IMR-90 (cell line): ENCODE data around the gene RAB8A. TPM values are rescaled to one million over a fixed set of nuclear protein-coding genes. Genes with fewer than 3 reads are reported as not detected.

ENCODE experiments used
- ATAC-seq: fragments of 200-7000 bp; cut with Tn5 transposase; 2 replicates; pipeline ENCODE4 v1.9.1; 2020; ENCODE audit warnings: low read depth, mild to moderate bottlenecking, moderate library complexity
- BruUV-seq: library from RNA; stranded (reverse); fragments of 400-500 nt; replicated peaks from 2 replicates; lab custom pipeline; 2021; lab: Mats Ljungman, UMichigan
- CTCF ChIA-PET: fragments of 300-600 bp; formaldehyde crosslinking; extraction: SDS; loops from one replicate; lab custom pipeline; 2021; ENCODE audit warnings: antibody characterized with exemption; lab: Yijun Ruan, JAX
- POLR2A ChIA-PET: fragments of 300-600 bp; sonication (Branson Sonifier 250); formaldehyde crosslinking; loops from one replicate; lab custom pipeline; 2022; ENCODE audit warnings: antibody characterized with exemption; ENCODE audit not compliant: unreplicated experiment; lab: Charles Lee
- DNase-seq: peaks from one replicate; pipeline ENCODE4 v3.0.0; 2013
- H2AFZ ChIP-seq: replicated peaks from 2 replicates; pipeline ENCODE3; 2013; ENCODE audit warnings: low read length, mild to moderate bottlenecking; ENCODE audit not compliant: poor library complexity
- H2AK5ac ChIP-seq: 2 replicates; pipeline ENCODE4 v1.6.1; 2013; ENCODE audit warnings: low read depth, low read length, inconsistent platforms
- H2AK9ac ChIP-seq: replicated peaks from 2 replicates; pipeline ENCODE3; 2013; ENCODE audit warnings: mild to moderate bottlenecking, low read depth, low read length, moderate library complexity; ENCODE audit not compliant: poor library complexity
- H2BK120ac ChIP-seq: 2 replicates; pipeline ENCODE4 v1.6.1; 2013; ENCODE audit warnings: low read depth, low read length, inconsistent platforms
- H2BK15ac ChIP-seq: 3 replicates; pipeline ENCODE4 v1.6.1; 2013; ENCODE audit warnings: low read depth, low read length, inconsistent platforms
- H2BK20ac ChIP-seq: 2 replicates; pipeline ENCODE4 v1.6.1; 2013; ENCODE audit warnings: low read depth, mild to moderate bottlenecking, inconsistent platforms, low read length, moderate library complexity
- H2BK5ac ChIP-seq: 2 replicates; pipeline ENCODE4 v1.6.1; 2013; ENCODE audit warnings: mild to moderate bottlenecking, low read depth, low read length, inconsistent platforms; ENCODE audit not compliant: poor library complexity, severe bottlenecking
- H3K14ac ChIP-seq: replicated peaks from 2 replicates; pipeline ENCODE4 v1.6.1; 2013; ENCODE audit warnings: low read depth, low read length, inconsistent platforms
- H3K18ac ChIP-seq: 2 replicates; pipeline ENCODE4 v1.6.1; 2013; ENCODE audit warnings: low read depth, low read length, control low read depth
- H3K23ac ChIP-seq: 2 replicates; pipeline ENCODE4 v1.6.1; 2013; ENCODE audit warnings: low read depth, low read length, inconsistent platforms
- H3K27ac ChIP-seq: 2 replicates; pipeline ENCODE4 v1.5.1; 2013; ENCODE audit warnings: mild to moderate bottlenecking, control low read depth, low read length; ENCODE audit not compliant: insufficient read depth
- H3K27me3 ChIP-seq: 2 replicates; pipeline ENCODE4 v1.6.1; 2013; ENCODE audit warnings: low read length; ENCODE audit not compliant: control insufficient read depth, insufficient read depth
- H3K36me3 ChIP-seq: 2 replicates; pipeline ENCODE4 v1.6.1; 2013; ENCODE audit warnings: low read length, mixed read lengths; ENCODE audit not compliant: control insufficient read depth, insufficient read depth
- H3K4ac ChIP-seq: 2 replicates; pipeline ENCODE4 v1.6.1; 2013; ENCODE audit warnings: low read depth, low read length, inconsistent platforms
- H3K4me1 ChIP-seq: 2 replicates; pipeline ENCODE4 v1.6.1; 2013; ENCODE audit warnings: low read length, mixed read lengths; ENCODE audit not compliant: control insufficient read depth, insufficient read depth
- H3K4me2 ChIP-seq: 2 replicates; pipeline ENCODE4 v1.6.1; 2013; ENCODE audit warnings: low read depth, mild to moderate bottlenecking, control low read depth, low read length, moderate library complexity
- H3K4me3 ChIP-seq: 2 replicates; pipeline ENCODE4 v1.5.1; 2013; ENCODE audit warnings: low read depth, mild to moderate bottlenecking, control low read depth, low read length, moderate library complexity; ENCODE audit not compliant: insufficient read depth
- H3K56ac ChIP-seq: 2 replicates; pipeline ENCODE4 v1.6.1; 2013; ENCODE audit warnings: low read length, inconsistent platforms; ENCODE audit not compliant: insufficient read depth; ENCODE audit errors: extremely low read depth
- H3K79me1 ChIP-seq, 2 experiments: 2 replicates each; pipeline ENCODE4 v1.6.1; 2013; ENCODE audit warnings: low read length in 2 of 2, inconsistent platforms in 1 of 2, low read depth in 1 of 2
- H3K9ac ChIP-seq: 2 replicates; pipeline ENCODE4 v1.6.1; 2013; ENCODE audit warnings: low read depth, low read length, control low read depth
- H3K9me1 ChIP-seq: 2 replicates; pipeline ENCODE4 v1.6.1; 2013; ENCODE audit warnings: low read length, inconsistent platforms; ENCODE audit not compliant: insufficient read depth
- H3K9me3 ChIP-seq: 2 replicates; pipeline ENCODE4 v1.6.1; 2013; ENCODE audit warnings: low read length; ENCODE audit not compliant: control insufficient read depth, insufficient read depth
- H4K20me1 ChIP-seq: 2 replicates; pipeline ENCODE4 v1.6.1; 2013; ENCODE audit warnings: low read length, inconsistent platforms; ENCODE audit not compliant: insufficient read depth
- H4K5ac ChIP-seq: 2 replicates; pipeline ENCODE4 v1.6.1; 2013; ENCODE audit warnings: mild to moderate bottlenecking, low read depth, low read length, control low read depth
- H4K8ac ChIP-seq, 2 experiments: 2 replicates each; pipeline ENCODE4 v1.6.1; 2013; ENCODE audit warnings: low read depth in 2 of 2, low read length in 2 of 2, control low read depth in 1 of 2, inconsistent platforms in 1 of 2
- H4K91ac ChIP-seq: 2 replicates; pipeline ENCODE4 v1.6.1; 2013; ENCODE audit warnings: low read depth, low read length, inconsistent platforms; ENCODE audit not compliant: insufficient read depth
- BHLHE40 ChIP-seq: fragments of 150-350 bp; IDR thresholded peaks from 2 replicates; pipeline ENCODE4 v1.6.1; 2016; ENCODE audit warnings: mild to moderate bottlenecking, low read depth, low read length
- CEBPB ChIP-seq: IDR thresholded peaks from 2 replicates; pipeline ENCODE4 v1.6.1; 2012; ENCODE audit warnings: low read depth, low read length, improper control_type of control experiment
- CHD1 ChIP-seq: IDR thresholded peaks from 2 replicates; pipeline ENCODE4 v1.6.1; 2012; ENCODE audit warnings: low read depth, low read length, improper control_type of control experiment
- FOS ChIP-seq: fragments of 150-350 bp; IDR thresholded peaks from 2 replicates; pipeline ENCODE4 v1.6.1; 2016; ENCODE audit warnings: low read depth, low read length
- MAFK ChIP-seq: IDR thresholded peaks from 2 replicates; pipeline ENCODE4 v1.6.1; 2012; ENCODE audit warnings: low read depth, low read length, improper control_type of control experiment
- MAZ ChIP-seq: IDR thresholded peaks from 2 replicates; pipeline ENCODE4 v1.6.1; 2012; ENCODE audit warnings: low read depth, mild to moderate bottlenecking, low read length, improper control_type of control experiment, moderate library complexity, borderline replicate concordance
- MXI1 ChIP-seq: IDR thresholded peaks from 2 replicates; pipeline ENCODE4 v1.6.1; 2012; ENCODE audit warnings: low read depth, mild to moderate bottlenecking, low read length, moderate library complexity, borderline replicate concordance
- NFE2L2 ChIP-seq: fragments of 150-350 bp; IDR thresholded peaks from 2 replicates; pipeline ENCODE4 v1.6.1; 2016; ENCODE audit warnings: low read depth, mild to moderate bottlenecking, low read length
- POLR2A ChIP-seq: IDR thresholded peaks from 2 replicates; pipeline ENCODE4 v1.6.1; 2012; ENCODE audit warnings: mild to moderate bottlenecking, low read depth, low read length
- RAD21 ChIP-seq: IDR thresholded peaks from 2 replicates; pipeline ENCODE4 v1.6.1; 2012; ENCODE audit warnings: low read length, improper control_type of control experiment
- RCOR1 ChIP-seq: IDR thresholded peaks from 2 replicates; pipeline ENCODE4 v1.6.1; 2012; ENCODE audit warnings: mild to moderate bottlenecking, low read length, improper control_type of control experiment; ENCODE audit not compliant: insufficient replicate concordance
- RFX5 ChIP-seq: IDR thresholded peaks from 2 replicates; pipeline ENCODE4 v1.8.0; 2012; ENCODE audit warnings: low read depth, mild to moderate bottlenecking, low read length, moderate library complexity
- SMC3 ChIP-seq: fragments of 150-350 bp; IDR thresholded peaks from 2 replicates; pipeline ENCODE4 v1.6.1; 2016; ENCODE audit warnings: low read depth, mild to moderate bottlenecking, antibody characterized with exemption, low read length, moderate library complexity
- WGBS, 2 experiments: methylation state at CpG; one replicate each; pipeline versions ENCODE4 v1.1.5 to v1.1.7; 2013; ENCODE audit warnings: missing lambda C conversion rate in 2 of 2; ENCODE audit not compliant: insufficient read length in 1 of 2; ENCODE audit errors: extremely low coverage in 2 of 2; 5-methylcytosine and 5-hydroxymethylcytosine counted together
- dilution Hi-C: fragments of 300-500 bp; cut with HindIII; formaldehyde crosslinking; loops from one replicate; pipeline ENCODE4 v1.14.3; 2018; ENCODE audit warnings: low sequenced_read_pairs; ENCODE audit not compliant: unreplicated experiment
- in situ Hi-C: fragments of 300-500 bp; cut with MboI; formaldehyde crosslinking; loops from 3 replicates; pipeline ENCODE4 v1.14.3; 2019; ENCODE audit warnings: low sequenced_read_pairs, inconsistent platforms, mixed read lengths
- intact Hi-C: fragments of 100-400 bp; cut with micrococcal nuclease; formaldehyde crosslinking; loops from 2 replicates; pipeline ENCODE4 v1.10.0; 2022
- polyA plus RNA-seq, 3 experiments: library from polyadenylated mRNA; depleted of rRNA; stranded (reverse); fragments of >200 nt; gene quantifications; 2 replicates each; pipeline ENCODE4 v1.2.3, GENCODE V29; 2012; ENCODE audit warnings: low replicate concordance in 1 of 3
- total RNA-seq: library from RNA; depleted of rRNA; stranded (reverse); fragments of >200 nt; gene quantifications from 2 replicates; pipeline ENCODE4 v1.2.3, GENCODE V29; 2012
- TF ChIP-seq, protein P1 (sequence below): fragments of 150-350 bp; IDR thresholded peaks from 2 replicates; pipeline ENCODE4 v1.6.1; 2016; ENCODE audit warnings: low read depth, mild to moderate bottlenecking, low read length, moderate library complexity, borderline replicate concordance
- TF ChIP-seq, protein P2 (sequence below): conservative IDR thresholded peaks from 2 replicates; pipeline ENCODE4 v1.5.1; 2012; ENCODE audit warnings: mild to moderate bottlenecking, low read depth, low read length, improper control_type of control experiment
- TF ChIP-seq, protein P3 (sequence below): fragments of 150-350 bp; IDR thresholded peaks from 2 replicates; pipeline ENCODE4 v1.6.1; 2017; ENCODE audit warnings: mild to moderate bottlenecking, antibody characterized with exemption, low read length, low read depth

The RAB8A gene
- total and polyA plus RNA-seq, 2 of the 4 experiments (the other 2 are of a cell fraction), result 64.5 to 135 TPM

DNA sequence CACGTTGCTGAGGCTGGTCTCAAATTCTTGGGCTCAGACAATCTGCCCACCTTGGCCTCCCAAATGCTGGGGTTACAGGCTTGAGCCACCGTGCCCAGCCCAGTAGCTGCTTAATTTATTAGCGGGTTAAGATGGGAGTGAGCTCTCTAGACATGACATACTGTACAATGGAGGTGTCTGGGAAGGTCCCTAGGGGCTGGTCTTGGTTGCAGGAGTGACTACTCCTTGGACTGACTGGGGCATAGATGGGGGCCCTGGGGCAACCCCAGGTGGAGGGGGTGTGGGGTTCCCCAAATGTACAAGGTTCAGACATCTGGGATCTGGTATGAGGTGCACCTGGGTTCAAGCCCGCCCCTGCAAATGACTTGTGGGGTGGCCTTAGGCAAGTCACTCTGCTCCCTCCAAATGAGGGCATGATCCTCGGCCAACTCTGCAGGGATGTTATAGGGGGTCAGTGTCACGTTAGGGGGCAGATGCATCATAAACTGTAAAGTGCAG, 48.8 kb downstream of the RAB8A start:
- WGBS, 2 experiments, result 100% methylated on average over 1 of the region's 6 CpGs; no CpG with 5 or more reads in 1 of the 2 experiments
- ATAC-seq, result peak; percentile 10; the same call in 1 of the 2 replicates
- intact Hi-C loops, result no loop called here

More for the DNA sequence above, 48.8 kb downstream of the RAB8A start:
- no peaks in the 10 kb centered on the region for H3K79me1 ChIP-seq
- in situ Hi-C loops (no loop called here), dilution Hi-C loops (no loop called here)
- no peak overlapping the region for H3K23ac ChIP-seq
- H3K27me3 ChIP-seq, result no peaks in the 10 kb centered on the region
- no peak overlapping the region; the same call in 1 of the 2 replicates for H2BK20ac ChIP-seq
- no peak overlapping the region for H3K27ac ChIP-seq
- H3K4me2 ChIP-seq, result no peak overlapping the region
- ChIA-PET CTCF (no interaction called here), POLR2A (no interaction called here)
- H3K9me3 ChIP-seq, result no peaks in the 10 kb centered on the region
- H2BK15ac ChIP-seq, result no peak overlapping the region
- H4K91ac ChIP-seq, result no peak overlapping the region
- H2AK5ac ChIP-seq, result no peak overlapping the region
- peak overlapping the region; percentile 73 for H2AFZ ChIP-seq
- H3K4me1 ChIP-seq, result peaks cover 8% of the 10 kb centered on the region
- no peak overlapping the region for H3K56ac ChIP-seq
- no peak overlapping the region for H3K4ac ChIP-seq
- H3K36me3 ChIP-seq, result no peaks in the 10 kb centered on the region
- TF ChIP-seq FOS, result no peak
- TF ChIP-seq, protein P1, sequence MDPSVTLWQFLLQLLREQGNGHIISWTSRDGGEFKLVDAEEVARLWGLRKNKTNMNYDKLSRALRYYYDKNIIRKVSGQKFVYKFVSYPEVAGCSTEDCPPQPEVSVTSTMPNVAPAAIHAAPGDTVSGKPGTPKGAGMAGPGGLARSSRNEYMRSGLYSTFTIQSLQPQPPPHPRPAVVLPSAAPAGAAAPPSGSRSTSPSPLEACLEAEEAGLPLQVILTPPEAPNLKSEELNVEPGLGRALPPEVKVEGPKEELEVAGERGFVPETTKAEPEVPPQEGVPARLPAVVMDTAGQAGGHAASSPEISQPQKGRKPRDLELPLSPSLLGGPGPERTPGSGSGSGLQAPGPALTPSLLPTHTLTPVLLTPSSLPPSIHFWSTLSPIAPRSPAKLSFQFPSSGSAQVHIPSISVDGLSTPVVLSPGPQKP, result no peak
- TF ChIP-seq MXI1, result no peak
- no peak for TF ChIP-seq RAD21
- TF ChIP-seq RCOR1, result no peak
- TF ChIP-seq CEBPB, result no peak
- no peak for TF ChIP-seq MAFK
- no peak for TF ChIP-seq SMC3
- TF ChIP-seq POLR2A, result no peak
- TF ChIP-seq, protein P2, sequence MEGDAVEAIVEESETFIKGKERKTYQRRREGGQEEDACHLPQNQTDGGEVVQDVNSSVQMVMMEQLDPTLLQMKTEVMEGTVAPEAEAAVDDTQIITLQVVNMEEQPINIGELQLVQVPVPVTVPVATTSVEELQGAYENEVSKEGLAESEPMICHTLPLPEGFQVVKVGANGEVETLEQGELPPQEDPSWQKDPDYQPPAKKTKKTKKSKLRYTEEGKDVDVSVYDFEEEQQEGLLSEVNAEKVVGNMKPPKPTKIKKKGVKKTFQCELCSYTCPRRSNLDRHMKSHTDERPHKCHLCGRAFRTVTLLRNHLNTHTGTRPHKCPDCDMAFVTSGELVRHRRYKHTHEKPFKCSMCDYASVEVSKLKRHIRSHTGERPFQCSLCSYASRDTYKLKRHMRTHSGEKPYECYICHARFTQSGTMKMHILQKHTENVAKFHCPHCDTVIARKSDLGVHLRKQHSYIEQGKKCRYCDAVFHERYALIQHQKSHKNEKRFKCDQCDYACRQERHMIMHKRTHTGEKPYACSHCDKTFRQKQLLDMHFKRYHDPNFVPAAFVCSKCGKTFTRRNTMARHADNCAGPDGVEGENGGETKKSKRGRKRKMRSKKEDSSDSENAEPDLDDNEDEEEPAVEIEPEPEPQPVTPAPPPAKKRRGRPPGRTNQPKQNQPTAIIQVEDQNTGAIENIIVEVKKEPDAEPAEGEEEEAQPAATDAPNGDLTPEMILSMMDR, result no peak
- TF ChIP-seq, protein P3, sequence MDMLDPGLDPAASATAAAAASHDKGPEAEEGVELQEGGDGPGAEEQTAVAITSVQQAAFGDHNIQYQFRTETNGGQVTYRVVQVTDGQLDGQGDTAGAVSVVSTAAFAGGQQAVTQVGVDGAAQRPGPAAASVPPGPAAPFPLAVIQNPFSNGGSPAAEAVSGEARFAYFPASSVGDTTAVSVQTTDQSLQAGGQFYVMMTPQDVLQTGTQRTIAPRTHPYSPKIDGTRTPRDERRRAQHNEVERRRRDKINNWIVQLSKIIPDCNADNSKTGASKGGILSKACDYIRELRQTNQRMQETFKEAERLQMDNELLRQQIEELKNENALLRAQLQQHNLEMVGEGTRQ, result no peak
- TF ChIP-seq BHLHE40, result no peak
- no peak for TF ChIP-seq NFE2L2
- no peak for TF ChIP-seq CHD1
- TF ChIP-seq RFX5, result no peak
- TF ChIP-seq MAZ, result no peak
- H4K5ac ChIP-seq, result no peak overlapping the region
- 0 out of 2 replicates have a peak overlapping the region, but pooled peaks have one; percentile 1 for H2BK120ac ChIP-seq
- no TSS peak for BruUV-seq
- DNase-seq, result no peak
- no peak overlapping the region for H3K14ac ChIP-seq
- no peak overlapping the region for H4K8ac ChIP-seq
- H4K20me1 ChIP-seq, result no peaks in the 10 kb centered on the region
- no peak overlapping the region for H2BK5ac ChIP-seq
- no peak overlapping the region for H3K9ac ChIP-seq
- H3K4me3 ChIP-seq, result no peak overlapping the region
- peaks cover 8% of the 10 kb centered on the region for H3K9me1 ChIP-seq
- no peak overlapping the region for H3K18ac ChIP-seq
- peak overlapping the region; percentile 94 for H2AK9ac ChIP-seq
